Measurements from ENCODE around the gene C12orf56.
"Not testable (repeated sequence)": the region's sequence is repeated elsewhere in the genome, so short reads cannot be mapped to it uniquely, and the experiment has no call there.

Gene C12orf56

DNA sequence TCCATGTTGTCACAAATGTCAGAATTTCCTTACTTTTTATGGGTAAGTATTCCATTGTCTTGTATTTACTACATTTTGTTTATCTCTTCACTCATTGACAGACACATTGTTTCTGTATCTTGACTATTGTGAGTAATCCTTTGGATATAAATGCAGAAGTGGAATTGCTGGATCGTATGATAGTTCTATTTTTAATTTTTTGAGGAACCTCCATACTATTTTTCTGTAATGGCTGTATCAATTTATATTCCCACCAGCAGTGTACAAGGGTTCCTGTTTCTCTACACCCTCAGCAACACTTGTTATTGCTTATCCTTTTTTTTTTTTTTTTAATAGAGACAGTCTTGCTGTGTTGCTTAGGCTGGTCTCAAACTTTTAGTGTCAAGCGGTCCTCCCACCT, 164.9 kb downstream of the C12orf56 start:
- DNase-seq, result no peak

DNA sequence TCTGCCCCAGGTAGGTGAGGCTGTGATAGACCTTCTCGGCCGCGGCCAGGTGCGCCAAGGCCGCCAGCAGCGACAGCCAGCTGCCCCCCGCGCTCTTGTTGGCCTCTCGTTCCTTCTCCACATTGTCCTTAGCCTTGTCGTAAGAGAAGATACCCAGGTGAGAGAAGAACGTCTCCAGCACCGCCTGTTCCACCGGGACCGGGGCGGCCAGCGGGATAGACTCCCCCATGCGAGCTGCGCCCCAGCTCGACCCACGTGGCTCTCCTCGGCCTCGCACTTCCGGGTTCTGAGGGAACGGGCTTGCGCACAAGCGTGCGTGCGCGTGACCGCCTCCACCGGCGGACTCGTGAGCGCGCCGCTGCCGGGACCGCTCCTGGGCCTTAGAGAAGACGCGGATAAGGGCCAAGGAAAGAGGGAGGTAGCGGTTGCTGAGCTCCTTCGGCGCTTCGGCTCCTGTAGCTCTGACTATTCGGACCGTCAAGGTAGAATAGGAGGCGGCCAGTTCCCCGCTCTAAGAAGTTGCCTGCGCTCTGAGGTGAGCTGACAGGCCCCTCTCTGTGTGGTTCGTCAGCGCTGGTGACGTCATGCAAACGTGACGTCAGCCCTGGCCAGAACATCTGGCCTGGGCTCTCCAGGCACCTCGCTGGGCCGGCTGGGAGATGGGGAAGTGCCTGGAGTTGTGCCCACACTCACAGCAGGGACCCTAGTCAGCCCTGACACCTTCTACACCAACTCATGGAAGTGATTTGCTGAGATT, 168.4 kb downstream of the C12orf56 start, which contains the start of gene KICS2:
Gene KICS2, minus strand, starts transcription at position 288 of the 757 bp plus-strand sequence. Its CDS starts 59 bp downstream, at position 229.
- peak; percentile 91 for DNase-seq

DNA sequence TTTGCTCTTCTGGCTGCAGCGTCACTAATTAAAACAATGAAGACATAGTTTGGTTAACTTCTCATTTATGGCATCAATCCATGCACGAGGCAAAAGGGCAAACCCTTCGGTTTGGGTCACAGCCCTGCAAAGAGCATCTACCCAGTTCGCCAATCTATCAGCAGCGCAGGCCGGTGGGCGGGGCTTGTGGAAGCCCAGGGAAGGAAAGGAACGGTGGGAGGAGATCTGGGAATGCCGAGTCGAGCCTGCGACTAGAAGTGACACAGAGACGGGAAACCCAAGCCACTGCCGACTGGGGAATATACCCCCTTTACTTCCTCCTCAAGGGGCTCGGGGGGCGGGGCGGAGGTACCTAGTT, 168.9 kb downstream of the C12orf56 start:
- DNase-seq, result peak; percentile 52

DNA sequence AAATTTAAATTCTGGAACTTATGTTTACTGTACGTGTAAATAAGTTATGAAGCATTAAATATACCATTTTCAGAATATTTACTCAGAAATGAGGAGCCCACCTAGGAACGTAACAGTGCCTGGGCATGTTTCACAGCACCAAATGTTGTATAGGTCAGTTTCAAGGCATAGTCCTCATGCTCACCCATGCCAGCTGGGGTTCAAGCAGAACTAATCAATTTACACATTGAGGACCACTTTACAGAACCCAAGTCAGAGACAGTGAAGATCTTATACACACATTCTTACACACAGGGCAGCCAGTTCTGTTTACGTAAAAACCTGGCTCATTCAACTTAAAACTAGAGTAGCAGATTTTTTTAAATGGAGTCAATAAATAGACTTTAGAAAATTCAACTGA, 170.5 kb downstream of the C12orf56 start:
- no peak for DNase-seq

DNA sequence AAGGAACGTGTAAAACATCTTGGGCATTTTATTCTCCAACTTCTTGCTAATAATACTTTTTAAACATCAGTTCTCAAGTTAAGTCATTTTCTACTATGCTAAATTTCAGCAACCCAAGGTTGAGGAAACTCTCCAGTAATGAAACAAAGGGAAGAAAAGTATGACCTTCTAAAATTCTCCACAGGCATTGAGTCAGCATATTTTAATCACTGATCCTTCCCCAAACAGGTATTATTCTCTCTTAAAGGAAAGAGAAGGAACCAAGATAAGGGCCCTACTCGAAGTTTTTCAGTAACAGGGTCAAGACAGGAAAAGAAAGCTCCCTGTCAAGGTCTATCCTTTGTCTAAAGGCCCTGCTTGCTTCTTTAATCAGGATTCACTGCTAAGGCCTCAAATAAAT, 171.4 kb downstream of the C12orf56 start:
- DNase-seq, result no peak

DNA sequence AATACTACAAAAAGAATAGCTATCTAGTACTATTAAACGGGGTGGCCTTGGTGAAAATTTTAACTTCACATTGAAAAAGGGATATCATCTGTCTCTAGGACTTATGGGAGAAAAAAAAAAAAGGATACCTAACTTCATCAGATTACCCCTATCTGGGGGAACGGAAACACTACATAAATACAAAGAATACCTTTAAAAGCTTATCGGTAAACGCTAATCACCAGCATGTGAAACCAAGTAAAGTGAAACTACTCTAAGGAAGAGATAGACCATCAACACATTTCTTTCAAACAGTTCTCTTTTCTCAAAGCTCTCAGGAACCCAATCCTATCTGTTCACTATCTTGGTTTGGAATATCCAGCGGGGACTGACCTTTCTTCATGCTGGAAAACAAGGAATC, 172.0 kb downstream of the C12orf56 start:
- no peak for DNase-seq

DNA sequence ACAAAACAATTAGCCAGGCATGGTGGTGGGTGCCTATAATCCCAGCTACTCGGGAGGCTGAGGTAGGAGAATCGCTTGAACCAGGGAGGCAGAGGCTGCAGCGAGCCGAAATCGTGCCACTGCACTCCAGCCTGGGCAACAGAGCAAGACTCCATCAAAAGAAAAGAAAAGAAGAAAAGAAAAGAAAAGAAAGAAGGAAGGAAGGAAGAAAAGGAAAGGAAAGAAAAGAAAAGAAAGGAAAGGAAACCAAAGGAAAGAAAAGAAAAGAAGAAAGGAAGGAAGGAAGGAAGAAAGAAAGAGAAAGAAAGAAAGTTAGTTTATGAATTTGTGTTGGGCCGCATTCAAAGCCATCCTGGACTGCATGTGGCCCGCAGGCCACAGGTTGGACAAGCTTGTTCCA, 172.9 kb downstream of the C12orf56 start:
- DNase-seq, result not testable (repeated sequence)

DNA sequence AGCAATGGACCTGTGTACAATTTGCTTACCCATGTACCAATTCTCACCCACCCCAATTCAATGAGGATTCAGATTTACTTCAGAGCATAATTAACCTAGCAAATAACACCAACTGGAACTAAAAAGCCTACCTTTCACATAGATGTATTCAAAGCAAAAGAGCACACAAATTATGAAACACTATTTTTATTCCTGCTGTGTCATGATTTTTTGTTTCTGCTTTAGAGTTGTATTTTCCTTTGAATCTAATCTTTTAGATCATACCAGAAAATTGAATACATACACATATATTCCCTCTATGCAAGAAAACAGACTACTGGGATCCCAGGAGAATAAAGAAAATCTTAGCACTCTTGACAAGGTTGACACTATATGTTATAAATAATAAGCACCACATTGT, 174.3 kb downstream of the C12orf56 start:
- no peak for DNase-seq
